ENCODE data around the gene PROM1.

GRCh38 chr4:15963576-15963975 is 120.2 kb downstream of the PROM1 start:
- TF ChIP-seq CTCF (IDR thresholded peaks at IDR 0.05) (no peak), POLR2A (IDR thresholded peaks at IDR 0.05) (no peak)
